ENCODE data around the gene IMP4. TPM values are rescaled to one million over a fixed set of nuclear protein-coding genes. Genes with fewer than 3 reads are reported as not detected.

The IMP4 gene
- total and polyA plus RNA-seq, 2 of the 13 experiments (the other 11 are each of a cell fraction or from before 2014, with no cell fraction given), result 142 to 158 TPM

- TF ChIP-seq EZH2 (conservative IDR thresholded peaks at IDR 0.05; ENCODE audit: low read depth, low read length), result no peak
- TF ChIP-seq, protein P1, sequence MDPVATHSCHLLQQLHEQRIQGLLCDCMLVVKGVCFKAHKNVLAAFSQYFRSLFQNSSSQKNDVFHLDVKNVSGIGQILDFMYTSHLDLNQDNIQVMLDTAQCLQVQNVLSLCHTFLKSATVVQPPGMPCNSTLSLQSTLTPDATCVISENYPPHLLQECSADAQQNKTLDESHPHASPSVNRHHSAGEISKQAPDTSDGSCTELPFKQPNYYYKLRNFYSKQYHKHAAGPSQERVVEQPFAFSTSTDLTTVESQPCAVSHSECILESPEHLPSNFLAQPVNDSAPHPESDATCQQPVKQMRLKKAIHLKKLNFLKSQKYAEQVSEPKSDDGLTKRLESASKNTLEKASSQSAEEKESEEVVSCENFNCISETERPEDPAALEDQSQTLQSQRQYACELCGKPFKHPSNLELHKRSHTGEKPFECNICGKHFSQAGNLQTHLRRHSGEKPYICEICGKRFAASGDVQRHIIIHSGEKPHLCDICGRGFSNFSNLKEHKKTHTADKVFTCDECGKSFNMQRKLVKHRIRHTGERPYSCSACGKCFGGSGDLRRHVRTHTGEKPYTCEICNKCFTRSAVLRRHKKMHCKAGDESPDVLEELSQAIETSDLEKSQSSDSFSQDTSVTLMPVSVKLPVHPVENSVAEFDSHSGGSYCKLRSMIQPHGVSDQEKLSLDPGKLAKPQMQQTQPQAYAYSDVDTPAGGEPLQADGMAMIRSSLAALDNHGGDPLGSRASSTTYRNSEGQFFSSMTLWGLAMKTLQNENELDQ (CRISPR knock-in tag; IDR thresholded peaks at IDR 0.05; ENCODE audit: borderline replicate concordance), result no peak
- TF ChIP-seq ZSCAN31 (CRISPR knock-in tag; IDR thresholded peaks at IDR 0.05; ENCODE audit: low read depth), result 0 out of 2 replicates have a peak, but pooled peaks have one; percentile 47
- TF ChIP-seq RBAK (CRISPR knock-in tag; IDR thresholded peaks at IDR 0.05), result no peak
- peak; percentile 76 for TF ChIP-seq PHF21A (CRISPR knock-in tag; IDR thresholded peaks at IDR 0.05)
- no peak for TF ChIP-seq PATZ1 (CRISPR knock-in tag; IDR thresholded peaks at IDR 0.05)
- TF ChIP-seq JUN (CRISPR knock-in tag; IDR thresholded peaks at IDR 0.05), result no peak
- no peak for TF ChIP-seq AKAP8 (CRISPR knock-in tag; IDR thresholded peaks at IDR 0.05)
- TF ChIP-seq MED8 (CRISPR knock-in tag; IDR thresholded peaks at IDR 0.05; ENCODE audit: insufficient replicate concordance), result no peak
- no peak for TF ChIP-seq ATM (IDR thresholded peaks at IDR 0.05; ENCODE audit: borderline replicate concordance)
- no peak; the same call in 1 of the 2 replicates for TF ChIP-seq ZNF335 (CRISPR knock-in tag; IDR thresholded peaks at IDR 0.05)
- no peak for TF ChIP-seq SOX5 (CRISPR knock-in tag; IDR thresholded peaks at IDR 0.05; ENCODE audit: borderline replicate concordance)
- TF ChIP-seq KLF16 (CRISPR knock-in tag; IDR thresholded peaks at IDR 0.05), result peak in 1 of 2 experiments; percentile 46; a peak in 1 of 4 replicates
- TF ChIP-seq KAT2B (IDR thresholded peaks at IDR 0.05; ENCODE audit: borderline replicate concordance, low read depth, low read length), result no peak
- TF ChIP-seq ZBTB3 (CRISPR knock-in tag; IDR thresholded peaks at IDR 0.05; ENCODE audit: borderline replicate concordance, low read depth), result no peak
- peak; percentile 77 for TF ChIP-seq ARNT2 (CRISPR knock-in tag; IDR thresholded peaks at IDR 0.05; ENCODE audit: low read depth)
- TF ChIP-seq MAF1 (CRISPR knock-in tag; IDR thresholded peaks at IDR 0.05; ENCODE audit: borderline replicate concordance), result peak; percentile 62; the same call in 1 of the 2 replicates
- no peak for TF ChIP-seq ZNF3 (CRISPR knock-in tag; IDR thresholded peaks at IDR 0.05)
- TF ChIP-seq CEBPZ (IDR thresholded peaks at IDR 0.05; ENCODE audit: low read length), result no peak
- TF ChIP-seq SOX6 (IDR thresholded peaks at IDR 0.05), result no peak
- TF ChIP-seq SOX6 (CRISPR knock-in tag; IDR thresholded peaks at IDR 0.05), result peak; percentile 24; the same call in 1 of the 2 replicates
- peak; percentile 68; the same call in 1 of the 2 replicates for TF ChIP-seq BRCA1 (CRISPR knock-in tag; IDR thresholded peaks at IDR 0.05)
- no peak for TF ChIP-seq TCF7L2 (IDR thresholded peaks at IDR 0.05; ENCODE audit: low read depth, low read length)
- TF ChIP-seq ZSCAN22 (CRISPR knock-in tag; IDR thresholded peaks at IDR 0.05), result no peak
Observed at GRCh38 chr2:130391058-130391871, 48.6 kb downstream of the IMP4 start (continued).
